Keratinocyte (primary cell): ENCODE data around the gene KLHL36.

Experiments used
- EZH2 ChIP-seq: IDR thresholded peaks from one replicate; pipeline ENCODE4 v1.6.1; 2012; ENCODE audit warnings: inconsistent platforms, mild to moderate bottlenecking, low read length, moderate library complexity
- TF ChIP-seq, protein P1 (sequence below), 3 experiments: IDR thresholded peaks in 1 of 3; conservative IDR thresholded peaks in 1 of 3; optimal IDR thresholded peaks in 1 of 3; 2 replicates in 2 of 3; 3 replicates in 1 of 3; pipeline versions ENCODE3 to v1.5.1; 2011; ENCODE audit warnings: low read length in 3 of 3, mild to moderate bottlenecking in 3 of 3, moderate library complexity in 2 of 3, control low read depth in 1 of 3, inconsistent platforms in 1 of 3; ENCODE audit not compliant: insufficient read depth in 2 of 3; ENCODE audit errors: extremely low read depth in 1 of 3

DNA sequence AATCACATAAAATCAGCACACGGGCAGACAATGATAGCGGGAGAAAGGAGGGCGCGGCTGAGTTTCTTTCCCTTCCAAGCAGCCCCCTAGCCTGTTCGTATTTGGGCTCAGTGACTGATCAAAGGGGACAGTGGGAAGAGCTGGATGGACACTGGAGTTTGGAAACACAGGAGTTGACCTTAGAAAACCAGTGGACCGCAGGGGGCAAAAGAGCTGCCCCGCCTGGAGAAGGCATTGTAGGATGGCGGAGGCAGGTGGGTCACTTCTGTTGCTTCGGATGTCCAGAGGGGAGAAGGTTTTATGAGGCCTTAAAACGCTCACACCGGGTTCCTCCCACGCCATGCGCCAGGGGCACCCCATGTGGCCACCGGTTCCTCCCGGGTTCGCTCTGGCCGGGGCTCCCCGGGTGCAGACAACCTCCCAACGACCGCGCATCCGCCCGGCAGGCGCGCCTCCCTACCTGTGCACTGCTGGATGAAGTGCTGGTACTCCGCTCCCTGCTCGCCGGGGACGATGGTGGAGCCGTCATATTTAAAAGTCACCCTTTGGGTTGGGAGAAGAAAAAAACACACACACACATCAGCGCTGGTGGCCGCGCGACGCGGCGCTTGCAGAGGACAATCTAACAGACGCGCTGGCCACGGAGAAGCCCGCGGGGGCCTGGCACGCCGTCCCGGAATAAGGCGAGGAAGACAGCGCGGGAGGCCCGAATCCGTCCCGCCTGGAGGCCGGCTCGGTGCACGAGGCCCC lies 31.1 kb upstream of the KLHL36 start:
- TF ChIP-seq, protein P1, sequence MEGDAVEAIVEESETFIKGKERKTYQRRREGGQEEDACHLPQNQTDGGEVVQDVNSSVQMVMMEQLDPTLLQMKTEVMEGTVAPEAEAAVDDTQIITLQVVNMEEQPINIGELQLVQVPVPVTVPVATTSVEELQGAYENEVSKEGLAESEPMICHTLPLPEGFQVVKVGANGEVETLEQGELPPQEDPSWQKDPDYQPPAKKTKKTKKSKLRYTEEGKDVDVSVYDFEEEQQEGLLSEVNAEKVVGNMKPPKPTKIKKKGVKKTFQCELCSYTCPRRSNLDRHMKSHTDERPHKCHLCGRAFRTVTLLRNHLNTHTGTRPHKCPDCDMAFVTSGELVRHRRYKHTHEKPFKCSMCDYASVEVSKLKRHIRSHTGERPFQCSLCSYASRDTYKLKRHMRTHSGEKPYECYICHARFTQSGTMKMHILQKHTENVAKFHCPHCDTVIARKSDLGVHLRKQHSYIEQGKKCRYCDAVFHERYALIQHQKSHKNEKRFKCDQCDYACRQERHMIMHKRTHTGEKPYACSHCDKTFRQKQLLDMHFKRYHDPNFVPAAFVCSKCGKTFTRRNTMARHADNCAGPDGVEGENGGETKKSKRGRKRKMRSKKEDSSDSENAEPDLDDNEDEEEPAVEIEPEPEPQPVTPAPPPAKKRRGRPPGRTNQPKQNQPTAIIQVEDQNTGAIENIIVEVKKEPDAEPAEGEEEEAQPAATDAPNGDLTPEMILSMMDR (optimal IDR thresholded peaks at IDR 0.05 in 1 of 3, IDR thresholded peaks at IDR 0.05 in 1 of 3, conservative IDR thresholded peaks at IDR 0.05 in 1 of 3; ENCODE audit: extremely low read depth in 1 of 3, insufficient read depth in 2 of 3, low read length in 3 of 3) = no peak
- no peak for TF ChIP-seq EZH2
